HEK293T (cell line): Measurements from ENCODE around the gene UBE2N.

Experiments used
- CTCF ChIA-PET: fragments of 350-600 bp; formaldehyde crosslinking; extraction: SDS; loops from one replicate; lab custom pipeline; 2021; ENCODE audit warnings: antibody characterized with exemption, inconsistent platforms; lab: Yijun Ruan, JAX
- POLR2A ChIA-PET: fragments of 350-600 bp; formaldehyde crosslinking; extraction: SDS; loops from one replicate; lab custom pipeline; 2020; ENCODE audit warnings: antibody characterized with exemption, inconsistent platforms; lab: Yijun Ruan, JAX
- DNase-seq: peaks from one replicate; pipeline ENCODE4 v3.0.0; 2012; ENCODE audit warnings: mixed read lengths; ENCODE audit errors: extremely low spot score
- ARNT ChIP-seq: fragments of 450-650 bp; IDR thresholded peaks from 2 replicates; pipeline ENCODE4 v1.6.1; 2017; ENCODE audit warnings: mild to moderate bottlenecking
- BHLHE40 ChIP-seq: fragments of 450-650 bp; IDR thresholded peaks from 2 replicates; pipeline ENCODE4 v1.6.1; 2016; ENCODE audit warnings: mild to moderate bottlenecking, moderate library complexity, borderline replicate concordance
- CTBP1 ChIP-seq: fragments of 450-650 bp; IDR thresholded peaks from 2 replicates; pipeline ENCODE4 v1.6.1; 2016; ENCODE audit warnings: borderline replicate concordance
- ELF4 ChIP-seq: fragments of 450-650 bp; IDR thresholded peaks from 2 replicates; pipeline ENCODE4 v1.6.1; 2017; ENCODE audit warnings: antibody characterized with exemption
- FOXA1 ChIP-seq: fragments of 450-650 bp; IDR thresholded peaks from 2 replicates; pipeline ENCODE4 v1.6.1; 2016; ENCODE audit warnings: mild to moderate bottlenecking
- FOXK2 ChIP-seq: fragments of 450-650 bp; IDR thresholded peaks from 2 replicates; pipeline ENCODE4 v1.6.1; 2016; ENCODE audit warnings: mild to moderate bottlenecking
- FOXM1 ChIP-seq: fragments of 450-650 bp; IDR thresholded peaks from 2 replicates; pipeline ENCODE4 v1.6.1; 2017; ENCODE audit warnings: mild to moderate bottlenecking, borderline replicate concordance
- HDGF ChIP-seq: fragments of 450-650 bp; IDR thresholded peaks from 2 replicates; pipeline ENCODE4 v1.6.1; 2017; ENCODE audit warnings: antibody characterized with exemption, borderline replicate concordance
- L3MBTL2 ChIP-seq: fragments of 450-650 bp; conservative IDR thresholded peaks from 2 replicates; pipeline ENCODE4 v1.6.1; 2016; ENCODE audit warnings: mild to moderate bottlenecking
- LEF1 ChIP-seq: fragments of 450-650 bp; IDR thresholded peaks from 2 replicates; pipeline ENCODE4 v1.6.1; 2017; ENCODE audit warnings: mild to moderate bottlenecking, borderline replicate concordance
- NFRKB ChIP-seq: fragments of 450-650 bp; IDR thresholded peaks from 2 replicates; pipeline ENCODE4 v1.6.1; 2016; ENCODE audit warnings: mild to moderate bottlenecking, moderate library complexity
- SP1 ChIP-seq: fragments of 450-650 bp; IDR thresholded peaks from 2 replicates; pipeline ENCODE4 v1.6.1; 2017
- SUZ12 ChIP-seq: fragments of 450-650 bp; IDR thresholded peaks from 2 replicates; pipeline ENCODE4 v1.6.1; 2016; ENCODE audit warnings: mild to moderate bottlenecking
- TARDBP ChIP-seq: fragments of 450-650 bp; IDR thresholded peaks from 2 replicates; pipeline ENCODE4 v1.6.1; 2016
- ZNF384 ChIP-seq: fragments of 450-650 bp; IDR thresholded peaks from 2 replicates; pipeline ENCODE4 v1.6.1; 2016
- TF ChIP-seq, protein P1 (sequence below): fragments of 450-650 bp; IDR thresholded peaks from 2 replicates; pipeline ENCODE4 v1.6.1; 2016

The UBE2N gene

GRCh38 chr12:93441617-93442410 is at the start of gene UBE2N:
TSS of gene UBE2N (minus strand) at chr12:93441947. CDS start at chr12:93441884, 63 bp downstream.
- ChIA-PET CTCF (no interaction called here), POLR2A (interaction anchor here (0.7 to 1.2 kb wide), 6 partner anchors 10 to 37 kb away, joined by 3 to 7 read pairs (median 3); partner anchors contain the start of gene MRPL42)
- DNase-seq: peak; percentile 94
- no peak for TF ChIP-seq ARNT
- TF ChIP-seq FOXA1: no peak
- TF ChIP-seq FOXK2: no peak
- TF ChIP-seq, protein P1, sequence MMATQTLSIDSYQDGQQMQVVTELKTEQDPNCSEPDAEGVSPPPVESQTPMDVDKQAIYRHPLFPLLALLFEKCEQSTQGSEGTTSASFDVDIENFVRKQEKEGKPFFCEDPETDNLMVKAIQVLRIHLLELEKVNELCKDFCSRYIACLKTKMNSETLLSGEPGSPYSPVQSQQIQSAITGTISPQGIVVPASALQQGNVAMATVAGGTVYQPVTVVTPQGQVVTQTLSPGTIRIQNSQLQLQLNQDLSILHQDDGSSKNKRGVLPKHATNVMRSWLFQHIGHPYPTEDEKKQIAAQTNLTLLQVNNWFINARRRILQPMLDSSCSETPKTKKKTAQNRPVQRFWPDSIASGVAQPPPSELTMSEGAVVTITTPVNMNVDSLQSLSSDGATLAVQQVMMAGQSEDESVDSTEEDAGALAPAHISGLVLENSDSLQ: no peak
- no peak for TF ChIP-seq CTBP1
- TF ChIP-seq TARDBP: peak; percentile 93
- TF ChIP-seq HDGF: no peak
- TF ChIP-seq ELF4: no peak
- no peak for TF ChIP-seq SP1
- TF ChIP-seq LEF1: no peak
- TF ChIP-seq FOXM1: 0 out of 2 replicates have a peak, but pooled peaks have one; percentile 19
- no peak for TF ChIP-seq BHLHE40
- no peak for TF ChIP-seq ZNF384
- TF ChIP-seq SUZ12: no peak
- no peak for TF ChIP-seq NFRKB
- peak; percentile 88 for TF ChIP-seq L3MBTL2

DNA sequence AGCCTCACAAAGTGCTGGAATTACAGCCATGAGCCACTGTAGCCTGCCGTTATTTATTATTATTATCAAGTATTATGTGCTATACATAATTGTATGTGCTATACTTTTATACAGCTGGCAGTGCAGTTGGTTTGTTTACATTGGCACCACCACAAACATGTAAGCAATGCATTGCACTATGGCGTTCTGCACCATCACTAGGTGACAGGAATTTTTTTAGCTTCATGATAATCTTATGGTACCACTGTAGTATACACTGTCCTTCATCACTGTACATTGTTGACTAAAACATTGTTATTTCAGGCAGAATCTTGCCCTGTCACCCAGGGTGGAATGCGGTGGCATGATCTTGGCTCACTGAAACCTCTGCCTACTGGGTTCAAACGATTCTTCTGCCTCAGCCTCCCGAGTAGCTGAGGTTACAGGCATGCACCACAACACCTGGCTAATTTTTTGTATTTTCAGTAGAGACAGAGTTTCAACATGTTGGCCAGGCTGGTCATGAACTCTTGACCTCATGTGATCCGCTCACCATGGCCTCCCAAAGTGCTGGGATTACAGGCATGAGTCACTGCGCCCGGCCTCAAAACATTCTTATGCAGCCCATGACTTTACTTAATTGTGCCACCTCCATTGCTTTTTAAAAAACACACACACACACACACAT is 42.7 kb upstream of the UBE2N start:
- CTCF ChIA-PET: interaction anchor here (0.6 to 1.0 kb wide), 2 partner anchors 19 to 200 kb away, joined by 3 to 8 read pairs; no protein-coding TSS in a partner anchor
- POLR2A ChIA-PET: no interaction called here
- DNase-seq: no peak
- TF ChIP-seq HDGF: no peak

GRCh38 chr12:93483151-93483807 is 41.5 kb upstream of the UBE2N start:
- POLR2A ChIA-PET: no interaction called here
- TF ChIP-seq ARNT: no peak
- no peak for TF ChIP-seq L3MBTL2
- TF ChIP-seq SUZ12: no peak
- no peak for TF ChIP-seq HDGF
- TF ChIP-seq LEF1: no peak
- TF ChIP-seq FOXM1: no peak
- TF ChIP-seq CTBP1: no peak
- no peak for TF ChIP-seq FOXA1
- TF ChIP-seq TARDBP: no peak
- TF ChIP-seq BHLHE40: no peak
- TF ChIP-seq, protein P1: no peak
- TF ChIP-seq ELF4: no peak
- TF ChIP-seq FOXK2: no peak
- TF ChIP-seq ZNF384: no peak
- no peak for TF ChIP-seq SP1
- CTCF ChIA-PET: interaction anchor here (1.0 kb wide), 1 partner anchor 20 kb away, joined by 3 read pairs; no protein-coding TSS in a partner anchor

DNA sequence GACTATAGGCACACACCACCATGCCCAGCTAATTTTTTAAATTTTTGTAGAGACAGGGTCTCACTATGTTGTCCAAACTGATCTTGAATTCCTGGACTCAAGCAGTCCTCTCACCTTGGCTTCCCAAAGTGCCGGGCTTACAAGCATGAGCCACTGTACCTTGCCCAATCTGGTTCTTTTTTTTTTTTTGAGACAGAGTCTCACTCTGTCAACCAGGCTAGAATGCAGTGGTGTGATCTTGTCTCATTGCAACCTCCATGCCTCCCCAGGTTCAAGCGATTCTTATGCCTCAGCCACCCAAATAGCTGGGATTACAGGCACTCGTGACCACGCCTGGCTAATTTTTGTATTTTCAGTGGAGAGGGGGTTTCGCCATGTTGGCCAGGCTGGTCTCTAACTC is 41.0 kb upstream of the UBE2N start:
- ChIA-PET CTCF (interaction anchor here (0.7 kb wide), 1 partner anchor 619 kb away, joined by 8 read pairs; no protein-coding TSS in a partner anchor), POLR2A (no interaction called here)
- DNase-seq: no peak
- no peak for TF ChIP-seq NFRKB
- TF ChIP-seq LEF1: no peak
- no peak for TF ChIP-seq ZNF384
- TF ChIP-seq L3MBTL2: no peak
- no peak for TF ChIP-seq ELF4
- TF ChIP-seq SP1: no peak
- TF ChIP-seq CTBP1: no peak
- TF ChIP-seq FOXK2: no peak
- no peak for TF ChIP-seq SUZ12
- no peak for TF ChIP-seq TARDBP
- TF ChIP-seq FOXA1: no peak

More at GRCh38 chr12:93483151-93483807, 41.5 kb upstream of the UBE2N start:
- no peak for DNase-seq

- no peak for DNase-seq
- TF ChIP-seq FOXA1 (no peak), FOXM1 (no peak), LEF1 (no peak), BHLHE40 (no peak), ZNF384 (no peak), SUZ12 (no peak), NFRKB (no peak), ARNT (no peak), HDGF (no peak), L3MBTL2 (no peak), SP1 (no peak)
- TF ChIP-seq, protein P1: no peak
- POLR2A ChIA-PET: interaction anchor here (1.1 kb wide), 1 partner anchor 9 kb away, joined by 4 read pairs; the partner anchor contains the start of gene MRPL42
- CTCF ChIA-PET: interaction anchor here (0.6 kb wide), 1 partner anchor 9 kb away, joined by 3 read pairs; no protein-coding TSS in a partner anchor
These were observed 34.8 kb upstream of the UBE2N start for GRCh38 chr12:93476555-93476954.
